ENCODE data around the gene CERS5. TPM values are rescaled to one million over a fixed set of nuclear protein-coding genes. Genes with fewer than 3 reads are reported as not detected.

Gene CERS5
- total RNA-seq, 1 donor from 2014 or later: 64.9 TPM

GRCh38 chr12:50142993-50143392 lies 24.2 kb downstream of the CERS5 start:
- Mint-ChIP-seq H3K9me3 (no peaks in the 10 kb centered on the region), H3K4me1 (no peaks in the 10 kb centered on the region), H3K27ac (no peak overlapping the region), H3K36me3 (ENCODE audit: low read depth) (peaks cover 52% of the 10 kb centered on the region), H3K27me3 (no peaks in the 10 kb centered on the region), H3K4me3 (no peak overlapping the region)
- ChIA-PET CTCF (interaction anchor here (1.2 kb wide), 1 partner anchor 33 kb away, joined by 3 read pairs; no protein-coding TSS in a partner anchor), POLR2A (interaction anchor here (0.7 kb wide), 1 partner anchor 29 kb away, joined by 16 read pairs; no protein-coding TSS in a partner anchor)
- TF ChIP-seq CTCF (IDR thresholded peaks at IDR 0.05): no peak
- DNase-seq (no peak), ATAC-seq (ENCODE audit: low read depth) (no peak)
- intact Hi-C loops (cut with micrococcal nuclease): no loop called here

- DNase-seq: no peak
- Mint-ChIP-seq H3K27me3 (no peaks in the 10 kb centered on the region), H3K4me3 (no peak overlapping the region), H3K9me3 (no peaks in the 10 kb centered on the region), H3K36me3 (ENCODE audit: low read depth) (peaks cover 74% of the 10 kb centered on the region), H3K27ac (peak overlapping the region; percentile 7), H3K4me1 (peaks cover 15% of the 10 kb centered on the region)
- ChIA-PET CTCF (interaction anchor here (0.8 to 2.1 kb wide), 13 partner anchors 14 to 182 kb away, joined by 3 to 14 read pairs (median 4); partner anchors contain the start of genes CERS5 and COX14), POLR2A (interaction anchor here (0.9 to 1.7 kb wide), 4 partner anchors 20 to 39 kb away, joined by 3 to 7 read pairs (median 4); partner anchors contain the start of genes CERS5 and COX14)
- no peak for TF ChIP-seq CTCF (IDR thresholded peaks at IDR 0.05)
- intact Hi-C loops (cut with micrococcal nuclease): loop anchor here (1.0 kb wide), 1 partner anchor 43 kb away; no protein-coding TSS in a partner anchor
- ATAC-seq (ENCODE audit: low read depth): no peak
Measured at GRCh38 chr12:50132505-50133135, 34.5 kb downstream of the CERS5 start.

- Mint-ChIP-seq H3K4me3 (no peak overlapping the region), H3K27ac (no peak overlapping the region), H3K36me3 (ENCODE audit: low read depth) (peaks cover 78% of the 10 kb centered on the region), H3K4me1 (peaks cover 33% of the 10 kb centered on the region), H3K9me3 (no peaks in the 10 kb centered on the region), H3K27me3 (no peaks in the 10 kb centered on the region)
- intact Hi-C loops (cut with micrococcal nuclease): loop anchor here (5.0 kb wide), 1 partner anchor 42 kb away; the partner anchor contains the start of gene SMARCD1
- no peak for TF ChIP-seq CTCF (IDR thresholded peaks at IDR 0.05)
- no peak for DNase-seq
- POLR2A ChIA-PET: interaction anchor here (0.9 to 1.4 kb wide), 2 partner anchors 17 to 38 kb away, joined by 4 to 9 read pairs; partner anchors contain the start of genes CERS5 and COX14
- ATAC-seq (ENCODE audit: low read depth): peak; percentile 34
- CTCF ChIA-PET: interaction anchor here (0.9 to 3.3 kb wide), 4 partner anchors 18 to 185 kb away, joined by 3 to 13 read pairs (median 4); partner anchors contain the start of gene COX14
Measured at GRCh38 chr12:50129290-50129689, 37.9 kb downstream of the CERS5 start.

GRCh38 chr12:50127546-50127945 lies 39.6 kb downstream of the CERS5 start:
- intact Hi-C loops (cut with micrococcal nuclease): loop anchor here (5.0 kb wide), 1 partner anchor 40 kb away; the partner anchor contains the start of gene SMARCD1
- ChIA-PET CTCF (interaction anchor here (0.8 kb wide), 1 partner anchor 16 kb away, joined by 3 read pairs; the partner anchor contains the start of gene COX14), POLR2A (interaction anchor here (0.7 kb wide), 1 partner anchor 12 kb away, joined by 6 read pairs; no protein-coding TSS in a partner anchor)
- H3K36me3 Mint-ChIP-seq (ENCODE audit: low read depth): peaks cover 78% of the 10 kb centered on the region
- H3K27ac Mint-ChIP-seq: no peak overlapping the region
- no peaks in the 10 kb centered on the region for H3K27me3 Mint-ChIP-seq
- H3K4me3 Mint-ChIP-seq: no peak overlapping the region
- no peak for TF ChIP-seq CTCF (IDR thresholded peaks at IDR 0.05)
- DNase-seq (no peak), ATAC-seq (ENCODE audit: low read depth) (no peak)
- H3K4me1 Mint-ChIP-seq: peaks cover 32% of the 10 kb centered on the region
- H3K9me3 Mint-ChIP-seq: no peaks in the 10 kb centered on the region

GRCh38 chr12:50123203-50123602 lies 44.0 kb downstream of the CERS5 start:
- DNase-seq: no peak
- H3K4me3 Mint-ChIP-seq: no peak overlapping the region
- no peaks in the 10 kb centered on the region for H3K9me3 Mint-ChIP-seq
- H3K27ac Mint-ChIP-seq: no peak overlapping the region
- intact Hi-C loops (cut with micrococcal nuclease): no loop called here
- no peak for TF ChIP-seq CTCF (IDR thresholded peaks at IDR 0.05)
- ChIA-PET CTCF (no interaction called here), POLR2A (interaction anchor here (1.0 to 1.4 kb wide), 2 partner anchors 11 to 12 kb away, joined by 4 to 5 read pairs; partner anchors contain the start of gene COX14)
- no peaks in the 10 kb centered on the region for H3K27me3 Mint-ChIP-seq
- H3K4me1 Mint-ChIP-seq: peaks cover 29% of the 10 kb centered on the region
- peaks cover 79% of the 10 kb centered on the region for H3K36me3 Mint-ChIP-seq (ENCODE audit: low read depth)
- ATAC-seq (ENCODE audit: low read depth): no peak

Measured in activated B cell treated with CpG ODN at 0.5 μM for 24 hours (primary cell).